LNCAP (cell line): ENCODE results near the gene THBS2.

Source experiments
- TF ChIP-seq, protein P1 (sequence below): fragments of 450-650 bp; IDR thresholded peaks from 2 replicates; pipeline ENCODE4 v1.5.1; 2017; ENCODE audit warnings: mild to moderate bottlenecking

The THBS2 gene

DNA sequence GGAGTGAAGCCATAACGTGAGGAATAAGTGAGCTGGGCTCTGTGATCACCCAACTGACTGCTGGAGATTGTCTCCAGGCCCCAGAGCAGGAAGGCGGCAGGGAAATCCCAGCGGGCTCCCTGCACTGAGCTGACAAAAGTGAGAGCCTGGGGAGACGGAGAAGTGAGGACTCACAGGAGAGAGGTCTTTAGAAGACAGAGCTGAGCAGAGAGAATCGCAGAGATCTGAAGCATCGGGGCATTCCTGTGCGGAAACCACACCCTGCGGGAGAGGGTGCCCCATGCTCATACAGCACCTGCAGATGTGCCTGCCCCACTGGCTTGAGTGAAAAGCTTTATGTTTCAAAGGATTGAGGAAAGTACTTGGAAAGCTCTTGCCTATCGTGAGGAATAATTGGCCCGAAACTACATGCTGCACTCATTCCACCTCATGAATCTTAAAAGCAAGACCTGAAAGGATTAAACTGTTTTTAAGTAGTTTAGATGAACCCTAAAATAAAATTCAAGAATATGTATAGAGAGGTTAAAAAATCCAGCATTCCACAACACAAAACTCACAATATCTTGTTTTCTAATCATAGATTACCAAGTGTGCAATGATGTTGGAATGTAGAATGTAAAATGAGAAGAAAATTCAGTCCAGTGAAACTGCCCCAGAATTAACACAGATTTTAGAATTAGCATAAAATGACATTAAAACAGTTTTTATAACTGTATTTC lies 17.7 kb upstream of the THBS2 start:
- TF ChIP-seq, protein P1, sequence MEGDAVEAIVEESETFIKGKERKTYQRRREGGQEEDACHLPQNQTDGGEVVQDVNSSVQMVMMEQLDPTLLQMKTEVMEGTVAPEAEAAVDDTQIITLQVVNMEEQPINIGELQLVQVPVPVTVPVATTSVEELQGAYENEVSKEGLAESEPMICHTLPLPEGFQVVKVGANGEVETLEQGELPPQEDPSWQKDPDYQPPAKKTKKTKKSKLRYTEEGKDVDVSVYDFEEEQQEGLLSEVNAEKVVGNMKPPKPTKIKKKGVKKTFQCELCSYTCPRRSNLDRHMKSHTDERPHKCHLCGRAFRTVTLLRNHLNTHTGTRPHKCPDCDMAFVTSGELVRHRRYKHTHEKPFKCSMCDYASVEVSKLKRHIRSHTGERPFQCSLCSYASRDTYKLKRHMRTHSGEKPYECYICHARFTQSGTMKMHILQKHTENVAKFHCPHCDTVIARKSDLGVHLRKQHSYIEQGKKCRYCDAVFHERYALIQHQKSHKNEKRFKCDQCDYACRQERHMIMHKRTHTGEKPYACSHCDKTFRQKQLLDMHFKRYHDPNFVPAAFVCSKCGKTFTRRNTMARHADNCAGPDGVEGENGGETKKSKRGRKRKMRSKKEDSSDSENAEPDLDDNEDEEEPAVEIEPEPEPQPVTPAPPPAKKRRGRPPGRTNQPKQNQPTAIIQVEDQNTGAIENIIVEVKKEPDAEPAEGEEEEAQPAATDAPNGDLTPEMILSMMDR: no peak

DNA sequence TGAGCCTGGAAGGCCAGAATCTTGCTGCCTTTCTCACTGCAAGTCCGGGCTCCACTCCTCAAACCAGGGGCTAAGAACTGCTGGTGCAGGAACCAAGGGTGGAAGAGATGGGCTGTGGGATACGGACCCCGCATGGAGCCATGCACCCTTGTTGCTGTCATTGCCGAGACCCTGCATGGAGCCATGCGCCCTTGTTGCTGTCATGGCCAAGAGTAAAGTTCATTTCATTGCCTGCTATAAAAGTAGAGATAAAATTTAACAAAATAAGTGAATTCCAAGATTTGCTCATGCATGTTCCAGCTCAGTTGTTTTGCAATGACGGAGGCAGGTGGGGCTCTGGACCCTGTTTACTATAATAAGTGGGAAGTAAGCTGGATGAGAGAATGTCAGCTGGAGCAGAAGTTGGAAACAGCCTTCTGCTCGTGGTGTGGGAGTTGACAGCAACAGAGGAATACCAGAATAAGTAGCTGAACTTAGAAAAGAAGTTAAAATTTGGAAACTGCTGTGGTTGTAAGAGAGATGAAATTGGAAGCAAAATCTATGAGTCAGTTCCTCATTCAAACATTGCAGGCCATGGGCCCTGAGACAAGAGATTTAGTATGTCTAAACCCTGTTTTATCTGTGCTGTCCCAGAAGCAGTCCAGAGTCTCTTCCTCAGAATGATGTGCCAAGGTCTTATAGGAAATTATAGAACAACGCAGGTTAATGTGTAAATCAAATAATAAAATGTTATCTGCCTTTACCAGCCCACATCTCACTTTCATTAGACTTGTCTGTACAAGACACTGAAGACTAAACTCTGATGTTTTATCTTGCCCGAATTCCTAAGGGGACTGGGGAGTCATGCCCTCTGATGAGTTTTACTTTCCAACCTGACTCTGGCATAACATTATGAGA lies 15.8 kb upstream of the THBS2 start:
- TF ChIP-seq, protein P1: no peak

DNA sequence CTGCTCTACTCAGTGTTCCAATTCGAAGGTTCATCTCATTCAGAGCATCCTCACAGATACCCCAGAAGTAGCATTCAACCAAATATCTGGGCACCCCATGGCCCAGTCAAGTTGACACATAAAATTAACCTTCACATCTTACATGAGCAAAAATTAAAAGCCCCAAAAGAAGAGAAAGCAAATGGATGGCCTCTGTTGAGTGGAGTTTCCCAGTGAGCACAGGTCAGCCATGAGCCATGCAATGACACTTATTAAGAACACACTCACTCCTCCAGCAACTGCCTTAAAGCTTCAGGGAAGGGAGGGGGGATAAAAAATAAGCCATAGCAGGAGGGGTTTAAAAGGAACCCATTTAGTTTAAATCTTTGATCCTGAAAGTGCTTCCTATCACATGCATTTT lies 14.6 kb upstream of the THBS2 start:
- TF ChIP-seq, protein P1: no peak

DNA sequence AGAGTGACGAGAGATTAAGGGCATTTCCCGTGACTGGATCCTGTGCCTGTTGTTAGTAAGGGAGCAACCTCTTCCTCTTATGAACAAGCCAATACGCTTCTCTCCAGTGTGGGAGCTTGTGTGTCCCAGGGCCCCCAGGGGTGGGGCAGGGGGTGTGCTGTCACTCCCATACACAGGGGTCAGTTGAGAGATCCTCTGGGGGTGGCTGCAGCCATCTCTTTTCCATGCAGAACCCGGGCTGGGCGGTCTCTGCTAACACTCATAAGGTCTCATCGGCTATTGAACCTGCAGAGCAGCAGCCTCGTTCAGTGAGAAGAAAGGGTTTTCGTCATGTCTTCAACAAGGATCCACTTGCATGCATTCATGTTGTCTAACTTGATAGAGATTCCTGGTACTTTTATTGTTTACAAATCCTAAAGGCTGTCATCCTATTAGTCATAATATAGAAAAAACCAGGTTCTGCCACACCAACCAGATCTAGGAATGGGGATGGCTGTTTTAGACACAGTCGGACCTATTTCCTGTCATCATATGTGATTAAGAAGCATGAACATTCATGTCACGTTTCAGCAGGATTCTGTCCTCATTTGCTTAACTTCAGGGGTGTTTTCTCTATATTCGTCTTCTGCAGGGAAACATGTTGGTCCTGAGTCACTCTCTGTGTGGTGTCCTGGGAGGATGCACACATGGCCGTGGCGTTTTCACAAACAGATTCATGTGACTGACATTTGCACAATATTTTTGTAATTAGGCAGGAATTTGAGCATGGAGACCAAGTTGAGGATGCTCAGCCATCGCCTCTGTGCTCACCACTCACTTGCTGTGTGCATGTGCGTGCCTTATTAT lies 13.3 kb upstream of the THBS2 start:
- TF ChIP-seq, protein P1: no peak

DNA sequence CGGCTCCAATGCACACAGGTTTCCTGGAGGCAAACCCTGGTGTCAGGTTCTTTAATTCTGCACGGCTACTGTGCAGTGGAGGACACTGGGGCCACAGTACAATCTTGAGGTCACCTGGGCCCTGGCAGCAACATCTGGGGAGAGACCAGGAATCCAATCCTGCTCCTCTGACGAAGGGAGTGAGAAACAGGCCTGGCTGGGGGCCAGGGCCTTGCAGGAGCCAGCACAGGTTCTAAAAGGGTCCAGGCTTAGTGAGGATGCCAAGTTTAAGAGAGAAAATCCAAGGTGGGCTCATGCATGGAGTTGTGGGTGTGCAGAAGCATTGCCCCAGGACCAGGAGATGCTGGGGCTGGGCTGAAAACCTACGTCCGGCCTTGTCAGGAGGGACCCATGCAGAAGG lies 12.6 kb upstream of the THBS2 start:
- TF ChIP-seq, protein P1: no peak

DNA sequence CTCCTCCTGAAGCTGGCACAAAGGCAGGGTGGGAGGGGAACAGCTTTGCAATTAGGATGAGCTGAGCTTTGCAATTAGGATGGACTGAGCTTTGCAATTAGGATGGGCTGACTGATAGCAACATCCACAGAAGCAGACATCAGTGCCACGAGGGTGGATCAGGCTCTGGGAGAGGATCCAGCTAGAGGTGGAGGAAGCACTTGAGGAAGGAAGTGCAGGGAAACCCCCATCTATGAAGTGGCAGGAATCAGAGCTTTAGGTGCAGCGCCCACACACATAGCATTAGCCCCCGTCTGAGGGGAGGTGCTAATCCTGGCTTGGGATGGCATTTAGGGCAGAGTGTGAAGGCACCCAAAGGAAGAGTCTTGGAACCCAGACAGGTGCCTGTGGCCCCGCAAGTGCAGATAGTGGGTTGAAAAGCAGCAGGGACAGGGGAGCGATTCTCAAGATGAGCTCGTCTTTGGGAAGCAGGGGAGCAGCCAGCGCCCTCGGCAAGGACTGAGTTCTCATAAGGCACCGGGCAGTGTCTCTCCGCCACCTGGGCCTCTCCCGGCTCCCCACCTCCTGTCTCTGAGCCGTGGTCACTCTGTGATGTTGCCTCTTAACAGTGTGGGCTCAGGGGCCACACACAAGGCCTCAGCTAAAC lies 12.0 kb upstream of the THBS2 start:
- TF ChIP-seq, protein P1: no peak
